GM12878 (cell line): ENCODE results near the gene ASB2. TPM values are rescaled to one million over a fixed set of nuclear protein-coding genes. Genes with fewer than 3 reads are reported as not detected.

Source experiments
- ATAC-seq: fragments of 200-7000 bp; cut with Tn5 transposase; 3 replicates; pipeline ENCODE4 v1.9.1; 2020; ENCODE audit warnings: mild to moderate bottlenecking, moderate library complexity
- BruUV-seq: library from RNA; stranded (reverse); fragments of 400-500 nt; replicated peaks from 2 replicates; lab custom pipeline; 2021; lab: Mats Ljungman, UMichigan
- CTCF ChIA-PET: fragments of 300-600 bp; sonication (Branson Sonifier 250); formaldehyde crosslinking; extraction: SDS; loops from one replicate; lab custom pipeline; 2021; ENCODE audit warnings: inconsistent platforms; lab: Yijun Ruan, JAX
- POLR2A ChIA-PET: fragments of 350-600 bp; formaldehyde crosslinking; extraction: SDS; loops from one replicate; lab custom pipeline; 2021; ENCODE audit warnings: inconsistent platforms; lab: Charles Lee
- RAD21 ChIA-PET: fragments of 300-600 bp; sonication (Branson Sonifier 250); formaldehyde crosslinking; loops from one replicate; lab custom pipeline; 2023; ENCODE audit warnings: antibody characterized with exemption; ENCODE audit not compliant: unreplicated experiment; lab: Charles Lee
- SMC1A ChIA-PET: fragments of 300-600 bp; sonication (Branson Sonifier 250); formaldehyde crosslinking; loops from one replicate; lab custom pipeline; 2023; ENCODE audit not compliant: unreplicated experiment, uncharacterized antibody; lab: Charles Lee
- DNase-seq: peaks from one replicate; pipeline ENCODE4 v3.0.0-alpha.2; 2011; ENCODE audit warnings: low read depth, low spot score
- FAIRE-seq: peaks from 3 replicates; lab custom pipeline; 2011; peaks lifted over from hg19 to GRCh38; lab: Jason Lieb, UNC
- H2AFZ ChIP-seq: 2 replicates; pipeline ENCODE4 v1.6.0; 2011; ENCODE audit warnings: low read depth, low read length, control low read depth; ENCODE audit not compliant: control insufficient read depth
- H3K27ac ChIP-seq: 2 replicates; pipeline ENCODE4 v1.5.1; 2011; ENCODE audit warnings: control low read depth; ENCODE audit not compliant: control insufficient read depth, insufficient read depth
- H3K27me3 ChIP-seq, 2 experiments: replicated peaks in 1 of 2; 2 replicates each; pipeline versions ENCODE4 v1.6.0 to v1.6.1; 2011; ENCODE audit warnings: low read length in 1 of 2; ENCODE audit not compliant: control insufficient read depth in 2 of 2, insufficient read depth in 2 of 2
- H3K36me3 ChIP-seq, 2 experiments: 2 replicates each; pipeline ENCODE4 v1.5.1; 2011; ENCODE audit warnings: low read length in 1 of 2; ENCODE audit not compliant: control insufficient read depth in 2 of 2, insufficient read depth in 2 of 2
- H3K4me1 ChIP-seq: 2 replicates; pipeline ENCODE4 v1.6.1; 2011; ENCODE audit warnings: mild to moderate bottlenecking, low read length, moderate library complexity, mixed read lengths; ENCODE audit not compliant: control insufficient read depth, insufficient read depth
- H3K4me2 ChIP-seq: 2 replicates; pipeline ENCODE4 v1.6.0; 2011; ENCODE audit warnings: control low read depth; ENCODE audit not compliant: control insufficient read depth, insufficient read depth
- H3K4me3 ChIP-seq: fragments of 200-600 bp; sonication (generic); 2 replicates; pipeline ENCODE4 v1.5.1; 2016
- H3K79me2 ChIP-seq: 2 replicates; pipeline ENCODE4 v1.6.0; 2011; ENCODE audit warnings: low read length; ENCODE audit not compliant: control insufficient read depth, insufficient read depth
- H3K9ac ChIP-seq: 2 replicates; pipeline ENCODE4 v1.8.0; 2011; ENCODE audit warnings: low read length, control low read depth, mixed read lengths; ENCODE audit not compliant: control insufficient read depth, insufficient read depth
- H3K9me3 ChIP-seq: replicated peaks from 3 replicates; pipeline ENCODE4 v1.5.1; 2011; ENCODE audit warnings: mild to moderate bottlenecking, low read length; ENCODE audit not compliant: control insufficient read depth, insufficient read depth
- H4K20me1 ChIP-seq: 2 replicates; pipeline ENCODE4 v1.6.0; 2011; ENCODE audit not compliant: control insufficient read depth, insufficient read depth
- DPF2 ChIP-seq: fragments of 450-650 bp; IDR thresholded peaks from 2 replicates; pipeline ENCODE4 v1.6.1; 2017; ENCODE audit warnings: mild to moderate bottlenecking
- E2F4 ChIP-seq: IDR thresholded peaks from 2 replicates; pipeline ENCODE4 v1.6.1; 2012; ENCODE audit warnings: low read depth, low read length, improper control_type of control experiment
- EED ChIP-seq: sonication (generic); IDR thresholded peaks from 2 replicates; pipeline ENCODE4 v1.6.1; 2016; ENCODE audit warnings: antibody characterized with exemption, low read depth
- IKZF1 ChIP-seq: fragments of 450-650 bp; conservative IDR thresholded peaks from 2 replicates; pipeline ENCODE4 v1.6.1; 2017; ENCODE audit warnings: antibody characterized with exemption, mild to moderate bottlenecking
- IRF4 ChIP-seq: IDR thresholded peaks from 2 replicates; pipeline ENCODE4 v1.6.1; 2011; ENCODE audit warnings: low read depth, low read length
- MAX ChIP-seq: IDR thresholded peaks from 2 replicates; pipeline ENCODE4 v1.6.1; 2012; ENCODE audit warnings: low read depth, low read length, improper control_type of control experiment
- NFXL1 ChIP-seq: fragments of 450-650 bp; IDR thresholded peaks from 2 replicates; pipeline ENCODE4 v1.6.1; 2017; ENCODE audit warnings: antibody characterized with exemption, mild to moderate bottlenecking, borderline replicate concordance
- NR2F1 ChIP-seq: fragments of 450-650 bp; conservative IDR thresholded peaks from 2 replicates; pipeline ENCODE4 v1.6.1; 2017; ENCODE audit warnings: mild to moderate bottlenecking
- RELA ChIP-seq: fragments of 450-650 bp; IDR thresholded peaks from 2 replicates; pipeline ENCODE4 v1.8.0; 2014; ENCODE audit warnings: borderline replicate concordance; ENCODE audit not compliant: partially characterized antibody
- RFX5 ChIP-seq: IDR thresholded peaks from 2 replicates; pipeline ENCODE4 v1.6.1; 2011; ENCODE audit warnings: low read depth, low read length, improper control_type of control experiment
- SMARCA5 ChIP-seq: fragments of 450-650 bp; IDR thresholded peaks from 2 replicates; pipeline ENCODE4 v1.6.1; 2017; ENCODE audit warnings: mild to moderate bottlenecking
- SPI1 ChIP-seq: IDR thresholded peaks from 2 replicates; pipeline ENCODE4 v1.6.1; 2011; ENCODE audit warnings: low read depth, mild to moderate bottlenecking, low read length, moderate library complexity, borderline replicate concordance; ENCODE audit not compliant: insufficient read depth
- YY1 ChIP-seq: IDR thresholded peaks from 2 replicates; pipeline ENCODE4 v1.6.1; 2011; ENCODE audit warnings: low read depth, mild to moderate bottlenecking, low read length
- WGBS: methylation state at CpG from one replicate; pipeline ENCODE4 v1.1.6; 2016; ENCODE audit warnings: low lambda C conversion rate; ENCODE audit not compliant: insufficient replicate concordance, insufficient coverage; ENCODE audit errors: missing lambda C conversion rate; 5-methylcytosine and 5-hydroxymethylcytosine counted together
- in situ Hi-C: fragments of 300-500 bp; cut with MboI; formaldehyde crosslinking; loops from 9 replicates; pipeline ENCODE4 v1.14.3; 2018; ENCODE audit warnings: mixed read lengths
- intact Hi-C: fragments of 100-400 bp; cut with micrococcal nuclease; formaldehyde crosslinking; loops from one replicate; pipeline ENCODE4 v1.14.2; 2022; ENCODE audit not compliant: unreplicated experiment
- polyA plus RNA-seq, 11 experiments: library from polyadenylated mRNA; depleted of rRNA in 4 of 11; unstranded in 6 of 11; stranded (reverse) in 5 of 11; fragments of >200 nt; fragmentation: Nextera tagmentation in 4 of 11; fragmentation: Illumina TruSeq in 1 of 11; extraction: Ambion mirVana in 4 of 11; extraction: Trizol in 1 of 11; gene quantifications; 1 replicate in 1 of 11; 2 replicates in 10 of 11; pipeline versions ENCODE4 v1.2.1 to v1.2.3, GENCODE V29; 2011 to 2016; ENCODE audit warnings: inconsistent platforms in 2 of 11, missing spikeins in 2 of 11, low read depth in 1 of 11
- total RNA-seq, 4 experiments: library from RNA; depleted of rRNA in 3 of 4; stranded (reverse); fragments of >200 nt in 3 of 4; fragmentation: Illumina TruSeq in 1 of 4; extraction: Trizol in 1 of 4; gene quantifications; 2 replicates each; pipeline versions ENCODE4 v1.2.1 to v1.2.3, GENCODE V29; 2013 to 2021
- TF ChIP-seq, protein P1 (sequence below): IDR thresholded peaks from 2 replicates; pipeline ENCODE4 v1.6.1; 2011; ENCODE audit warnings: borderline replicate concordance, low read depth, mild to moderate bottlenecking, moderate library complexity, low read length; ENCODE audit not compliant: insufficient read depth, poor library complexity, severe bottlenecking
- TF ChIP-seq, protein P2 (sequence below): fragments of 450-650 bp; formaldehyde crosslinking; IDR thresholded peaks from 2 replicates; pipeline ENCODE4 v1.4.0; 2020; ENCODE audit warnings: mild to moderate bottlenecking, moderate library complexity

Gene ASB2
- total and polyA plus RNA-seq, 10 of the 15 experiments (the other 5 are each of a cell fraction or from before 2014, with no cell fraction given) = 3.0 to 54.8 (median 33.5) TPM

GRCh38 chr14:93939304-93940229, 36.8 kb downstream of the ASB2 start:
- Histone ChIP-seq H3K27ac (no peak overlapping the region; the same call in 1 of the 2 replicates), H2AFZ (peak overlapping the region; percentile 55), H3K79me2 (no peaks in the 10 kb centered on the region), H3K4me1 (peaks cover 8% of the 10 kb centered on the region), H3K4me3 (no peak overlapping the region), H3K36me3 (peaks cover 2 to 3% of the 10 kb centered on the region in 2 experiments; a peak in 3 of 4 replicates), H3K9me3 (no peaks in the 10 kb centered on the region; the same call in 2 of the 3 replicates), H4K20me1 (no peaks in the 10 kb centered on the region), H3K27me3 (no peaks in the 10 kb centered on the region), H3K4me2 (peak overlapping the region; percentile 50), H3K9ac (peak overlapping the region; percentile 22; the same call in 1 of the 2 replicates)
- FAIRE-seq (peak; percentile 94), DNase-seq (peak; percentile 25), ATAC-seq (peak; percentile 98)
- no TSS peak for BruUV-seq
- POLR2A ChIA-PET = interaction anchor here (0.9 to 2.1 kb wide), 8 partner anchors 16 to 64 kb away, joined by 3 to 21 read pairs (median 6); no protein-coding TSS in a partner anchor
- CTCF ChIA-PET = interaction anchor here (0.7 to 12.1 kb wide), 32 partner anchors 8 to 563 kb away, joined by 3 to 541 read pairs (median 6); partner anchors contain the start of genes ASB2, CCDC197, DDX24 and IFI27L1
- in situ Hi-C loops = loop anchor here (5.0 kb wide), 1 partner anchor 63 kb away; no protein-coding TSS in a partner anchor
- intact Hi-C loops = loop anchor here (1.0 to 2.0 kb wide), 4 partner anchors 19 to 197 kb away; no protein-coding TSS in a partner anchor
- SMC1A ChIA-PET = interaction anchor here (0.6 to 10.5 kb wide), 36 partner anchors 11 to 241 kb away, joined by 3 to 184 read pairs (median 5); partner anchors contain the start of genes CCDC197 and IFI27L2
- RAD21 ChIA-PET = interaction anchor here (0.7 to 13.9 kb wide), 41 partner anchors 9 to 243 kb away, joined by 3 to 344 read pairs (median 7); partner anchors contain the start of genes ASB2, CCDC197, DDX24 and IFI27L1
- 26% methylated on average over 79 of the region's 84 CpGs for WGBS
- no peak for TF ChIP-seq NFXL1
- TF ChIP-seq, protein P1, sequence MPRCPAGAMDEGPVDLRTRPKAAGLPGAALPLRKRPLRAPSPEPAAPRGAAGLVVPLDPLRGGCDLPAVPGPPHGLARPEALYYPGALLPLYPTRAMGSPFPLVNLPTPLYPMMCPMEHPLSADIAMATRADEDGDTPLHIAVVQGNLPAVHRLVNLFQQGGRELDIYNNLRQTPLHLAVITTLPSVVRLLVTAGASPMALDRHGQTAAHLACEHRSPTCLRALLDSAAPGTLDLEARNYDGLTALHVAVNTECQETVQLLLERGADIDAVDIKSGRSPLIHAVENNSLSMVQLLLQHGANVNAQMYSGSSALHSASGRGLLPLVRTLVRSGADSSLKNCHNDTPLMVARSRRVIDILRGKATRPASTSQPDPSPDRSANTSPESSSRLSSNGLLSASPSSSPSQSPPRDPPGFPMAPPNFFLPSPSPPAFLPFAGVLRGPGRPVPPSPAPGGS = no peak
- peak; percentile 90 for TF ChIP-seq SMARCA5
- TF ChIP-seq NR2F1 = peak; percentile 54
- peak; percentile 58 for TF ChIP-seq MAX
- peak; percentile 56; the same call in 1 of the 2 replicates for TF ChIP-seq DPF2
- TF ChIP-seq RFX5 = 0 out of 2 replicates have a peak, but pooled peaks have one; percentile 11
- peak; percentile 43 for TF ChIP-seq RELA
- no peak for TF ChIP-seq E2F4
- TF ChIP-seq IRF4 = no peak
- no peak for TF ChIP-seq SPI1
- peak; percentile 13; the same call in 1 of the 2 replicates for TF ChIP-seq EED
- TF ChIP-seq, protein P2, sequence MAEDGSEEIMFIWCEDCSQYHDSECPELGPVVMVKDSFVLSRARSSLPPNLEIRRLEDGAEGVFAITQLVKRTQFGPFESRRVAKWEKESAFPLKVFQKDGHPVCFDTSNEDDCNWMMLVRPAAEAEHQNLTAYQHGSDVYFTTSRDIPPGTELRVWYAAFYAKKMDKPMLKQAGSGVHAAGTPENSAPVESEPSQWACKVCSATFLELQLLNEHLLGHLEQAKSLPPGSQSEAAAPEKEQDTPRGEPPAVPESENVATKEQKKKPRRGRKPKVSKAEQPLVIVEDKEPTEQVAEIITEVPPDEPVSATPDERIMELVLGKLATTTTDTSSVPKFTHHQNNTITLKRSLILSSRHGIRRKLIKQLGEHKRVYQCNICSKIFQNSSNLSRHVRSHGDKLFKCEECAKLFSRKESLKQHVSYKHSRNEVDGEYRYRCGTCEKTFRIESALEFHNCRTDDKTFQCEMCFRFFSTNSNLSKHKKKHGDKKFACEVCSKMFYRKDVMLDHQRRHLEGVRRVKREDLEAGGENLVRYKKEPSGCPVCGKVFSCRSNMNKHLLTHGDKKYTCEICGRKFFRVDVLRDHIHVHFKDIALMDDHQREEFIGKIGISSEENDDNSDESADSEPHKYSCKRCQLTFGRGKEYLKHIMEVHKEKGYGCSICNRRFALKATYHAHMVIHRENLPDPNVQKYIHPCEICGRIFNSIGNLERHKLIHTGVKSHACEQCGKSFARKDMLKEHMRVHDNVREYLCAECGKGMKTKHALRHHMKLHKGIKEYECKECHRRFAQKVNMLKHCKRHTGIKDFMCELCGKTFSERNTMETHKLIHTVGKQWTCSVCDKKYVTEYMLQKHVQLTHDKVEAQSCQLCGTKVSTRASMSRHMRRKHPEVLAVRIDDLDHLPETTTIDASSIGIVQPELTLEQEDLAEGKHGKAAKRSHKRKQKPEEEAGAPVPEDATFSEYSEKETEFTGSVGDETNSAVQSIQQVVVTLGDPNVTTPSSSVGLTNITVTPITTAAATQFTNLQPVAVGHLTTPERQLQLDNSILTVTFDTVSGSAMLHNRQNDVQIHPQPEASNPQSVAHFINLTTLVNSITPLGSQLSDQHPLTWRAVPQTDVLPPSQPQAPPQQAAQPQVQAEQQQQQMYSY = no peak
- TF ChIP-seq YY1 = peak; percentile 77
- peak; percentile 70; the same call in 1 of the 2 replicates for TF ChIP-seq IKZF1
